GM12892 (cell line): ENCODE data around the gene CEACAM16.

Source experiments
- POLR2A ChIP-seq: IDR thresholded peaks from 2 replicates; pipeline ENCODE4 v1.6.1; 2011; ENCODE audit warnings: low read depth, low read length, control low read depth
- POLR2AphosphoS5 ChIP-seq: IDR thresholded peaks from 2 replicates; pipeline ENCODE4 v1.6.1; 2011; ENCODE audit warnings: low read depth, low read length, control low read depth
- TAF1 ChIP-seq: IDR thresholded peaks from 2 replicates; pipeline ENCODE4 v1.6.1; 2011; ENCODE audit warnings: low read depth, mild to moderate bottlenecking, control low read depth, low read length, borderline replicate concordance

- no peak for TF ChIP-seq POLR2AphosphoS5
- no peak for TF ChIP-seq POLR2A
- TF ChIP-seq TAF1: no peak
Observed at GRCh38 chr19:44757057-44757734, 58.2 kb downstream of the CEACAM16 start.
